AG04449 (cell line): ENCODE results near the gene MORN3.

Source experiments
- CTCF ChIA-PET: fragments of 350-600 bp; formaldehyde crosslinking; extraction: SDS; loops from one replicate; lab custom pipeline; 2021; ENCODE audit warnings: antibody characterized with exemption; lab: Yijun Ruan, JAX
- POLR2A ChIA-PET: fragments of 400-600, 350-600 bp; formaldehyde crosslinking; extraction: SDS; loops from one replicate; lab custom pipeline; 2020; ENCODE audit warnings: antibody characterized with exemption, inconsistent platforms; lab: Yijun Ruan, JAX
- DNase-seq: peaks from one replicate; pipeline ENCODE4 v3.0.0-alpha.2; 2010; ENCODE audit warnings: low read depth, low spot score
- H3K4me3 ChIP-seq: 2 replicates; pipeline ENCODE4 v1.5.1; 2011; ENCODE audit warnings: low read depth, mild to moderate bottlenecking, control low read depth, low read length
- TF ChIP-seq, protein P1 (sequence below): IDR thresholded peaks from one replicate; pipeline ENCODE4 v1.5.1; 2011; ENCODE audit warnings: mild to moderate bottlenecking, moderate library complexity, low read length, control low read depth, inconsistent platforms; ENCODE audit not compliant: insufficient read depth; ENCODE audit errors: missing control alignments

The MORN3 gene

DNA sequence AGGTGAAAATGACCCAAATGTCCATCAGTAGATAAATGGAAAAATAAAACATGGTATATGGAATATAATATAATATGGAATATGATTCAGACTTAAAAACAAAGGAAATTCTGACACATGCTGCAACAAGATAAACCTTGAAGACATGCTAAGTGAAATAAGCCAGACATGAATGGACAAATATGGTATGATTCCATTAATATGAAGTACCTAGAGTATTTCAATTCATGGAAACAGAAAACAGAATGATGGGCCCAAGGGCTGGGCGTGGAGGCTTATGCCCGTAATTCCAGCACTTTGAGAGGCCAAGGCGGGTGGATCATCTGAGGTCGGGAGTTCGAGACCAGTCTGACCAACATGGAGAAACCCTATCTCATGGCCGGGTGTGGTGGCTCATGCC is 65.9 kb downstream of the MORN3 start:
- TF ChIP-seq, protein P1, sequence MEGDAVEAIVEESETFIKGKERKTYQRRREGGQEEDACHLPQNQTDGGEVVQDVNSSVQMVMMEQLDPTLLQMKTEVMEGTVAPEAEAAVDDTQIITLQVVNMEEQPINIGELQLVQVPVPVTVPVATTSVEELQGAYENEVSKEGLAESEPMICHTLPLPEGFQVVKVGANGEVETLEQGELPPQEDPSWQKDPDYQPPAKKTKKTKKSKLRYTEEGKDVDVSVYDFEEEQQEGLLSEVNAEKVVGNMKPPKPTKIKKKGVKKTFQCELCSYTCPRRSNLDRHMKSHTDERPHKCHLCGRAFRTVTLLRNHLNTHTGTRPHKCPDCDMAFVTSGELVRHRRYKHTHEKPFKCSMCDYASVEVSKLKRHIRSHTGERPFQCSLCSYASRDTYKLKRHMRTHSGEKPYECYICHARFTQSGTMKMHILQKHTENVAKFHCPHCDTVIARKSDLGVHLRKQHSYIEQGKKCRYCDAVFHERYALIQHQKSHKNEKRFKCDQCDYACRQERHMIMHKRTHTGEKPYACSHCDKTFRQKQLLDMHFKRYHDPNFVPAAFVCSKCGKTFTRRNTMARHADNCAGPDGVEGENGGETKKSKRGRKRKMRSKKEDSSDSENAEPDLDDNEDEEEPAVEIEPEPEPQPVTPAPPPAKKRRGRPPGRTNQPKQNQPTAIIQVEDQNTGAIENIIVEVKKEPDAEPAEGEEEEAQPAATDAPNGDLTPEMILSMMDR = no peak
- CTCF ChIA-PET = interaction anchor here (1.7 to 3.4 kb wide), 2 partner anchors 22 to 51 kb away, joined by 6 to 21 read pairs; partner anchors contain the start of gene ORAI1
- no peak for DNase-seq
- no peak overlapping the region for H3K4me3 ChIP-seq
- POLR2A ChIA-PET = interaction anchor here (1.2 kb wide), 1 partner anchor 12 kb away, joined by 3 read pairs; no protein-coding TSS in a partner anchor

DNA sequence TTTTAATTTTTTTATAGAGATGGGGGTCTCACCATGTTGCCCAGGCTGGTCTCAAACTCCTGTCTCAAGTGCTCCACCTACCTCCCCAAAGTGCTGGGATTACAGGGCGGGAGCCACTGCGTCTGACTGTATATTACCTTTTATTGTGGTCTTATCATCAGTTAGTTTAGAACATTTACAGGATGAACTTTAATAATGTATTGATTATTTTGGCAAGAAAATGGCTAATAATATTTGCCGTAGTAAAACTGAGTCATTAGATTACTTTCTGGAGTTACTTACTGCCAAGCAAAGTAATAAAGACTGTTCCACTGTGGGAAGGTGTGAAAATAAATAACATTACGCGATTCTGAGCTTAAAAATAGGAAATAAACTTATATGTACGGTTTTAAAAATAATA is 66.7 kb downstream of the MORN3 start:
- TF ChIP-seq, protein P1 = no peak
- no peak overlapping the region for H3K4me3 ChIP-seq
- no peak for DNase-seq
- POLR2A ChIA-PET = no interaction called here
- CTCF ChIA-PET = interaction anchor here (1.7 to 3.4 kb wide), 2 partner anchors 23 to 51 kb away, joined by 6 to 21 read pairs; partner anchors contain the start of gene ORAI1

DNA sequence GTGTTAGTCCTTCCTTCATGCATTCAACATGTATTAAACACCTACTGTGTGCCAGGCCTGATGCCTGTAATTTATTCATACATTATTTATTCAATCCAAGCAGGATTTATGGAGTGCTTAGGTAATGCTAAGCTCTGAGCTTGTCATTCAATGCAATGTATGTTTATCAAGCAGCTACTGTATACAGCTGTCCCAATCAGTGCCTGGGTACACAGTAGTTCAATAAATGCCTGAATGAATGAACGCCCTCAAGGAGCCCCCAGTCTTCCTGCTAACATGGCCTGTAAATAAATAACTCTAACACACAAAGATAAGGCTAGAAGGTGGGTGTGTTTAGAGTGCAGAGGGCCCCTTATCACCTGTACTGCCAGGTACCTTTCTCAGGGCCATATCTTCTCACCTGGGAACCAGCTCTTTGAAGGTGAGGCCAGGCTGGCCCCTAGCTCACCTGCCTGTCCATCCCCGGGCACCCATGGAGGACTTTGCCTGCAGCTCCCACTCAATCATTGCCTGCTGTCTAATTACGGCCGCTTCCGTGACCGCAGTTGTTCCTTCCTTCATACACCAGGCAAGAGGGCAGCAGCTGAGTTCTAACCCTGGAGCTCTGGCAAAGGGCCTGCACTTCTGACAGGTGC is 68.6 kb downstream of the MORN3 start:
- POLR2A ChIA-PET = no interaction called here
- CTCF ChIA-PET = interaction anchor here (1.3 to 3.4 kb wide), 3 partner anchors 22 to 49 kb away, joined by 3 to 21 read pairs (median 4); partner anchors contain the start of gene ORAI1
- no peak for DNase-seq
- TF ChIP-seq, protein P1 = no peak
- H3K4me3 ChIP-seq = no peak overlapping the region
